Right cardiac atrium (tissue), 5 donors: Measurements from ENCODE around the gene KCTD20. TPM values are rescaled to one million over a fixed set of nuclear protein-coding genes. Genes with fewer than 3 reads are reported as not detected.

ENCODE experiments used
- ATAC-seq, 2 donors: fragments of 200-7000 bp; cut with Tn5 transposase; one replicate each; pipeline versions ENCODE4 v1.8.0 to v1.9.1; 2020; ENCODE audit warnings: moderate library complexity in 2 of 2, mild to moderate bottlenecking in 1 of 2
- DNase-seq, 3 donors: peaks; one replicate each; pipeline ENCODE4 v3.0.0-alpha.2; 2020
- H3K27ac ChIP-seq: one replicate; pipeline ENCODE4 v1.5.1; 2013; ENCODE audit warnings: mild to moderate bottlenecking, low read length, control low read depth, moderate library complexity
- H3K27me3 ChIP-seq: one replicate; pipeline ENCODE4 v1.6.1; 2013; ENCODE audit not compliant: control insufficient read depth, insufficient read depth
- H3K4me1 ChIP-seq: one replicate; pipeline ENCODE4 v1.6.1; 2013; ENCODE audit warnings: low read length; ENCODE audit not compliant: control insufficient read depth, insufficient read depth
- H3K4me3 ChIP-seq: one replicate; pipeline ENCODE4 v1.5.1; 2013; ENCODE audit warnings: low read length, control low read depth
- H3K9me3 ChIP-seq: one replicate; pipeline ENCODE4 v1.6.1; 2013; ENCODE audit warnings: low read length; ENCODE audit not compliant: control insufficient read depth
- WGBS: extraction: QIAGEN DNeasy Blood & Tissue Kit; methylation state at CpG from one replicate; pipeline ENCODE4 v1.1.7; 2013; 5-methylcytosine and 5-hydroxymethylcytosine counted together
- intact Hi-C, 4 donors: fragments of 100-400 bp; cut with DNase I; formaldehyde crosslinking; loops; one replicate each; pipeline versions ENCODE4 v1.11.0 to v1.14.0; 2022 to 2023
- polyA plus RNA-seq: library from polyadenylated mRNA; stranded (reverse); fragments of 200-250 nt; gene quantifications from one replicate; pipeline ENCODE4 v1.2.3, GENCODE V29; 2013
- total RNA-seq, 4 donors: library from RNA; stranded (reverse); fragmentation: NEBNext Ultra II Directional; extraction: Animal tissue kit (Norgen Biotek cat#: 25700); gene quantifications; one replicate each; pipeline ENCODE4 v1.2.1, GENCODE V29; 2021
- donor health status: healthy with polysubstance abuse.
- donor health status: DM: no; HTN: yes; CAD: no.
- donor health status: DM: no; HTN: no; CAD: no.
- donor health status: DM: no; HTN: yes; CAD: no; lungs with severe emphysema.
- donor health status: DM: yes; HTN: yes; CAD: no.

KCTD20 gene
- total and polyA plus RNA-seq, 5 donors, result 12.9 to 31.5 (median 25.8) TPM

GRCh38 chr6:36515844-36516243 lies 73.0 kb downstream of the KCTD20 start:
- DNase-seq, result no peak
- Histone ChIP-seq H3K4me3 (no peak overlapping the region), H3K27me3 (no peaks in the 10 kb centered on the region), H3K9me3 (no peaks in the 10 kb centered on the region), H3K4me1 (no peaks in the 10 kb centered on the region), H3K27ac (no peak overlapping the region)
- 81% methylated on average over 3 of the region's 3 CpGs for WGBS
- ATAC-seq, result no peak
- intact Hi-C loops, result no loop called here

- intact Hi-C loops, result no loop called here
- H3K9me3 ChIP-seq, result no peaks in the 10 kb centered on the region
- H3K4me1 ChIP-seq, result no peaks in the 10 kb centered on the region
- ATAC-seq (peak in 1 of 2 donors; percentile 64), DNase-seq (no peak)
- 79% methylated on average over 4 of the region's 4 CpGs for WGBS
- no peak overlapping the region for H3K4me3 ChIP-seq
- no peak overlapping the region for H3K27ac ChIP-seq
- H3K27me3 ChIP-seq, result no peaks in the 10 kb centered on the region
These were observed 73.8 kb downstream of the KCTD20 start for GRCh38 chr6:36516559-36516958.

GRCh38 chr6:36516988-36517387 lies 74.2 kb downstream of the KCTD20 start:
- no peak for ATAC-seq
- no peak overlapping the region for H3K27ac ChIP-seq
- H3K27me3 ChIP-seq, result no peaks in the 10 kb centered on the region
- DNase-seq, result no peak
- no peak overlapping the region for H3K4me3 ChIP-seq
- no peaks in the 10 kb centered on the region for H3K9me3 ChIP-seq
- no peaks in the 10 kb centered on the region for H3K4me1 ChIP-seq
- intact Hi-C loops, result no loop called here

- Histone ChIP-seq H3K27me3 (no peaks in the 10 kb centered on the region), H3K9me3 (no peaks in the 10 kb centered on the region), H3K4me3 (no peak overlapping the region), H3K27ac (no peak overlapping the region), H3K4me1 (no peaks in the 10 kb centered on the region)
- intact Hi-C loops, result no loop called here
- 85% methylated on average over 2 of the region's 2 CpGs for WGBS
- no peak for DNase-seq
- no peak for ATAC-seq
These were observed 74.6 kb downstream of the KCTD20 start for GRCh38 chr6:36517408-36517807.

GRCh38 chr6:36519352-36519751 lies 76.6 kb downstream of the KCTD20 start:
- DNase-seq (no peak), ATAC-seq (no peak)
- intact Hi-C loops, result no loop called here
- Histone ChIP-seq H3K27ac (no peak overlapping the region), H3K4me3 (no peak overlapping the region), H3K9me3 (no peaks in the 10 kb centered on the region), H3K4me1 (no peaks in the 10 kb centered on the region), H3K27me3 (no peaks in the 10 kb centered on the region)

GRCh38 chr6:36523451-36523850 lies 80.7 kb downstream of the KCTD20 start:
- H3K27me3 ChIP-seq, result no peaks in the 10 kb centered on the region
- no peaks in the 10 kb centered on the region for H3K9me3 ChIP-seq
- WGBS, result 97% methylated on average over 8 of the region's 8 CpGs
- no peak overlapping the region for H3K27ac ChIP-seq
- H3K4me1 ChIP-seq, result no peaks in the 10 kb centered on the region
- DNase-seq (no peak), ATAC-seq (no peak)
- intact Hi-C loops, result no loop called here
- H3K4me3 ChIP-seq, result no peak overlapping the region

GRCh38 chr6:36523936-36524499 lies 81.2 kb downstream of the KCTD20 start:
- intact Hi-C loops, result no loop called here
- H3K4me1 ChIP-seq, result no peaks in the 10 kb centered on the region
- no peak for DNase-seq
- no peak overlapping the region for H3K27ac ChIP-seq
- no peaks in the 10 kb centered on the region for H3K9me3 ChIP-seq
- no peak overlapping the region for H3K4me3 ChIP-seq
- H3K27me3 ChIP-seq, result no peaks in the 10 kb centered on the region
- 90% methylated on average over 6 of the region's 6 CpGs for WGBS
- ATAC-seq, result no peak

- Histone ChIP-seq H3K4me1 (no peaks in the 10 kb centered on the region), H3K4me3 (no peak overlapping the region), H3K9me3 (no peaks in the 10 kb centered on the region), H3K27me3 (no peaks in the 10 kb centered on the region), H3K27ac (no peak overlapping the region)
- ATAC-seq (no peak), DNase-seq (no peak)
- intact Hi-C loops, result no loop called here
- WGBS, result 94% methylated on average over 5 of the region's 5 CpGs
These were observed 82.1 kb downstream of the KCTD20 start for GRCh38 chr6:36524871-36525270.

GRCh38 chr6:36525346-36525745 lies 82.5 kb downstream of the KCTD20 start:
- no peaks in the 10 kb centered on the region for H3K4me1 ChIP-seq
- 95% methylated on average over 2 of the region's 2 CpGs for WGBS
- H3K4me3 ChIP-seq, result no peak overlapping the region
- H3K27ac ChIP-seq, result no peak overlapping the region
- no peaks in the 10 kb centered on the region for H3K9me3 ChIP-seq
- intact Hi-C loops, result no loop called here
- DNase-seq (no peak), ATAC-seq (no peak)
- H3K27me3 ChIP-seq, result no peaks in the 10 kb centered on the region

- WGBS, result 96% methylated on average over 2 of the region's 2 CpGs
- intact Hi-C loops, result no loop called here
- Histone ChIP-seq H3K27ac (no peak overlapping the region), H3K27me3 (no peaks in the 10 kb centered on the region), H3K9me3 (no peaks in the 10 kb centered on the region), H3K4me1 (no peaks in the 10 kb centered on the region), H3K4me3 (no peak overlapping the region)
- DNase-seq, result no peak
- no peak for ATAC-seq
These were observed 83.3 kb downstream of the KCTD20 start for GRCh38 chr6:36526066-36526465.

GRCh38 chr6:36533321-36533720 lies 90.5 kb downstream of the KCTD20 start:
- Histone ChIP-seq H3K9me3 (no peaks in the 10 kb centered on the region), H3K27ac (no peak overlapping the region), H3K4me1 (peaks cover 2% of the 10 kb centered on the region), H3K27me3 (no peaks in the 10 kb centered on the region), H3K4me3 (no peak overlapping the region)
- DNase-seq, result no peak
- ATAC-seq, result no peak
- WGBS, result 43% methylated on average over 1 of the region's 1 CpG
- intact Hi-C loops, result no loop called here

- H3K4me3 ChIP-seq, result no peak overlapping the region
- WGBS, result 93% methylated on average over 3 of the region's 3 CpGs
- no peak for ATAC-seq
- intact Hi-C loops, result no loop called here
- H3K27me3 ChIP-seq, result no peaks in the 10 kb centered on the region
- no peaks in the 10 kb centered on the region for H3K9me3 ChIP-seq
- no peak overlapping the region for H3K27ac ChIP-seq
- peaks cover 3% of the 10 kb centered on the region for H3K4me1 ChIP-seq
- DNase-seq, result no peak
These were observed 94.2 kb downstream of the KCTD20 start for GRCh38 chr6:36536873-36537547.
